WTC11 (cell line): ENCODE results near the gene CHD1L. TPM values are rescaled to one million over a fixed set of nuclear protein-coding genes. Genes with fewer than 3 reads are reported as not detected.

Experiments
- ATAC-seq: fragments of 200-7000 bp; cut with Tn5 transposase; 2 replicates; pipeline ENCODE4 v1.10.0; 2021; ENCODE audit warnings: mild to moderate bottlenecking, moderate library complexity
- CTCF ChIA-PET: fragments of 300-600 bp; sonication (Branson Sonifier 250); formaldehyde crosslinking; loops from one replicate; lab custom pipeline; 2021; ENCODE audit warnings: antibody characterized with exemption; lab: Charles Lee
- POLR2A ChIA-PET: fragments of 350-600 bp; sonication (Branson Sonifier 250); formaldehyde crosslinking; loops from one replicate; lab custom pipeline; 2021; ENCODE audit warnings: antibody characterized with exemption; lab: Charles Lee
- DNase-seq: peaks from one replicate; pipeline ENCODE4 v3.0.0; 2021; ENCODE audit warnings: low spot score
- H3K27ac Mint-ChIP-seq: 2 replicates; pipeline ENCODE4 v1.8.0; 2021; ENCODE audit warnings: mixed read lengths
- H3K27me3 Mint-ChIP-seq: 2 replicates; pipeline ENCODE4 v1.8.0; 2021; ENCODE audit warnings: low read depth, mild to moderate bottlenecking, moderate library complexity, mixed read lengths
- H3K36me3 Mint-ChIP-seq: 2 replicates; pipeline ENCODE4 v1.8.0; 2021; ENCODE audit warnings: mixed read lengths
- H3K4me1 Mint-ChIP-seq: 2 replicates; pipeline ENCODE4 v1.8.0; 2022; ENCODE audit warnings: mixed read lengths
- H3K4me3 Mint-ChIP-seq: 2 replicates; pipeline ENCODE4 v1.8.0; 2021; ENCODE audit warnings: mild to moderate bottlenecking, moderate library complexity, mixed read lengths
- H3K9me3 Mint-ChIP-seq: 2 replicates; pipeline ENCODE4 v1.8.0; 2021; ENCODE audit warnings: mixed read lengths
- CREB1 ChIP-seq: sonication (generic); formaldehyde crosslinking; IDR thresholded peaks from 2 replicates; pipeline ENCODE4 v1.8.0; 2023; ENCODE audit warnings: mild to moderate bottlenecking, missing genetic modification reagents
- ETV6 ChIP-seq: sonication (generic); formaldehyde crosslinking; IDR thresholded peaks from 2 replicates; pipeline ENCODE4 v1.8.1; 2022; ENCODE audit warnings: mild to moderate bottlenecking, missing genetic modification reagents
- FOXP1 ChIP-seq: sonication (generic); formaldehyde crosslinking; IDR thresholded peaks from 2 replicates; pipeline ENCODE4 v1.8.0; 2022; ENCODE audit warnings: missing genetic modification reagents, mild to moderate bottlenecking, moderate library complexity, borderline replicate concordance
- FOXP4 ChIP-seq: sonication (generic); formaldehyde crosslinking; IDR thresholded peaks from 2 replicates; pipeline ENCODE4 v1.8.0; 2022; ENCODE audit warnings: mild to moderate bottlenecking, missing genetic modification reagents
- GRHL2 ChIP-seq: fragments of 250-450 bp; sonication (Bioruptor Pico); IDR thresholded peaks from 2 replicates; pipeline ENCODE4 v1.8.0; 2022; ENCODE audit warnings: mild to moderate bottlenecking, moderate library complexity; ENCODE audit not compliant: insufficient replicate concordance, severe bottlenecking
- MYBL2 ChIP-seq: sonication (generic); formaldehyde crosslinking; IDR thresholded peaks from 2 replicates; pipeline ENCODE4 v1.8.1; 2023; ENCODE audit warnings: mild to moderate bottlenecking, moderate library complexity, missing genetic modification reagents
- NFE2L1 ChIP-seq: sonication (generic); formaldehyde crosslinking; IDR thresholded peaks from 2 replicates; pipeline ENCODE4 v1.8.1; 2023; ENCODE audit warnings: missing genetic modification reagents
- NR2C2 ChIP-seq: sonication (generic); formaldehyde crosslinking; IDR thresholded peaks from 2 replicates; pipeline ENCODE4 v1.8.0; 2022; ENCODE audit warnings: mild to moderate bottlenecking, missing genetic modification reagents
- USF2 ChIP-seq: sonication (generic); formaldehyde crosslinking; IDR thresholded peaks from 2 replicates; pipeline ENCODE4 v1.8.1; 2023; ENCODE audit warnings: mild to moderate bottlenecking, missing genetic modification reagents, moderate library complexity
- ZNF138 ChIP-seq: sonication (generic); formaldehyde crosslinking; conservative IDR thresholded peaks from 2 replicates; pipeline ENCODE4 v1.8.1; 2022; ENCODE audit warnings: mild to moderate bottlenecking, moderate library complexity, missing genetic modification reagents
- ZNF263 ChIP-seq: sonication (generic); formaldehyde crosslinking; IDR thresholded peaks from 2 replicates; pipeline ENCODE4 v1.8.1; 2022; ENCODE audit warnings: low read depth, mild to moderate bottlenecking, moderate library complexity, missing genetic modification reagents
- ZNF532 ChIP-seq: fragments of 250-450 bp; sonication (Bioruptor Pico); IDR thresholded peaks from 2 replicates; pipeline ENCODE4 v1.9.0; 2021; ENCODE audit warnings: mild to moderate bottlenecking, borderline replicate concordance
- total RNA-seq: library from RNA; stranded (reverse); gene quantifications from 3 replicates; pipeline ENCODE4 v1.2.3, GENCODE V29; 2021

Gene CHD1L
- total RNA-seq, 1 experiment from 2014 or later, result 68.7 TPM

- TF ChIP-seq NFE2L1 (CRISPR knock-in tag), result no peak
- no peak for TF ChIP-seq CREB1
- TF ChIP-seq GRHL2 (CRISPR knock-in tag), result no peak
- TF ChIP-seq NR2C2 (CRISPR knock-in tag), result no peak
- no peaks in the 10 kb centered on the region for H3K27me3 Mint-ChIP-seq
- POLR2A ChIA-PET, result no interaction called here
- H3K27ac Mint-ChIP-seq, result no peak overlapping the region
- no peak for ATAC-seq
- H3K4me1 Mint-ChIP-seq, result peaks cover 3% of the 10 kb centered on the region
- H3K36me3 Mint-ChIP-seq, result no peaks in the 10 kb centered on the region
- DNase-seq, result no peak
- CTCF ChIA-PET, result no interaction called here
- H3K4me3 Mint-ChIP-seq, result no peak overlapping the region
- no peaks in the 10 kb centered on the region for H3K9me3 Mint-ChIP-seq
These were observed 26.4 kb upstream of the CHD1L start for GRCh38 chr1:147216124-147216523.

- POLR2A ChIA-PET, result no interaction called here
These were observed 25.3 kb upstream of the CHD1L start for GRCh38 chr1:147217141-147217540.

More at GRCh38 chr1:147217141-147217540, 25.3 kb upstream of the CHD1L start:
- no peak overlapping the region for H3K4me3 Mint-ChIP-seq
- no peaks in the 10 kb centered on the region for H3K27me3 Mint-ChIP-seq
- H3K9me3 Mint-ChIP-seq, result no peaks in the 10 kb centered on the region
- ATAC-seq (no peak), DNase-seq (no peak)
- peaks cover 3% of the 10 kb centered on the region for H3K4me1 Mint-ChIP-seq
- CTCF ChIA-PET, result no interaction called here
- no peak overlapping the region for H3K27ac Mint-ChIP-seq
- TF ChIP-seq FOXP1 (CRISPR knock-in tag) (no peak), ZNF263 (CRISPR knock-in tag) (no peak), ETV6 (no peak), USF2 (no peak), FOXP4 (CRISPR knock-in tag) (no peak), ZNF138 (CRISPR knock-in tag) (no peak), ZNF532 (CRISPR knock-in tag) (no peak), MYBL2 (CRISPR knock-in tag) (no peak)
- TF ChIP-seq, all 79 proteins: peak for 0
- H3K36me3 Mint-ChIP-seq, result no peaks in the 10 kb centered on the region
